Loucy (cell line): Measurements from ENCODE around the gene CTBP2.

Source experiments
- H2AFZ ChIP-seq: fragments of 200-600 bp; sonication (generic); 2 replicates; pipeline ENCODE4 v1.6.0; 2016; ENCODE audit warnings: antibody characterized with exemption, mild to moderate bottlenecking, low read length, moderate library complexity
- H3F3A ChIP-seq: fragments of 200-600 bp; 2 replicates; pipeline ENCODE4 v1.6.0; 2016; ENCODE audit warnings: antibody characterized with exemption, low read depth, mild to moderate bottlenecking
- H3K27me3 ChIP-seq: fragments of 200-600 bp; sonication (generic); 2 replicates; pipeline ENCODE4 v1.6.1; 2014; ENCODE audit warnings: low read length, mild to moderate bottlenecking; ENCODE audit not compliant: insufficient read depth, poor library complexity, severe bottlenecking
- H3K36me3 ChIP-seq: fragments of 200-600 bp; sonication (generic); 2 replicates; pipeline ENCODE4 v1.6.1; 2016; ENCODE audit warnings: low read length; ENCODE audit not compliant: insufficient read depth
- H3K4me1 ChIP-seq: fragments of 200-600 bp; sonication (generic); 2 replicates; pipeline ENCODE4 v1.5.1; 2014; ENCODE audit warnings: low read length, mild to moderate bottlenecking; ENCODE audit not compliant: insufficient read depth, poor library complexity, severe bottlenecking
- H3K4me2 ChIP-seq: fragments of 200-600 bp; sonication (generic); 2 replicates; pipeline ENCODE4 v1.6.0; 2014; ENCODE audit warnings: antibody characterized with exemption, low read length, low read depth, mild to moderate bottlenecking; ENCODE audit not compliant: poor library complexity, severe bottlenecking
- H3K4me3 ChIP-seq: fragments of 200-600 bp; sonication (generic); 2 replicates; pipeline ENCODE4 v1.5.1; 2014; ENCODE audit warnings: low read length, mild to moderate bottlenecking, mixed read lengths; ENCODE audit not compliant: poor library complexity, severe bottlenecking
- H3K79me2 ChIP-seq: fragments of 200-600 bp; sonication (generic); 2 replicates; pipeline ENCODE4 v1.6.1; 2014; ENCODE audit warnings: low read length; ENCODE audit not compliant: insufficient read depth
- H3K9ac ChIP-seq: fragments of 200-600 bp; sonication (generic); 2 replicates; pipeline ENCODE4 v1.6.0; 2014; ENCODE audit warnings: mild to moderate bottlenecking, low read depth, low read length, moderate library complexity; ENCODE audit not compliant: poor library complexity, severe bottlenecking
- H3K9me2 ChIP-seq: fragments of 200-600 bp; sonication (generic); replicated peaks from 2 replicates; pipeline ENCODE4 v1.6.1; 2016; ENCODE audit warnings: low read depth, low read length, mixed read lengths
- H3K9me3 ChIP-seq: fragments of 200-600 bp; sonication (generic); 2 replicates; pipeline ENCODE4 v1.6.1; 2014; ENCODE audit warnings: mild to moderate bottlenecking, antibody characterized with exemption, low read length, low read depth; ENCODE audit not compliant: insufficient read depth
- H4K20me1 ChIP-seq: fragments of 200-600 bp; sonication (generic); 2 replicates; pipeline ENCODE4 v1.6.0; 2014; ENCODE audit warnings: antibody characterized with exemption, low read length, mild to moderate bottlenecking; ENCODE audit not compliant: insufficient read depth, poor library complexity, severe bottlenecking
- EZH2phosphoT487 ChIP-seq: fragments of 200-600 bp; IDR thresholded peaks from 2 replicates; pipeline ENCODE4 v1.6.1; 2018; ENCODE audit warnings: antibody characterized with exemption, mild to moderate bottlenecking, moderate library complexity, borderline replicate concordance
- TF ChIP-seq, protein P1 (sequence below): fragments of 200-600 bp; sonication (generic); conservative IDR thresholded peaks from 2 replicates; pipeline ENCODE4 v1.5.1; 2014; ENCODE audit warnings: mild to moderate bottlenecking, antibody characterized with exemption, low read length

Gene CTBP2

DNA sequence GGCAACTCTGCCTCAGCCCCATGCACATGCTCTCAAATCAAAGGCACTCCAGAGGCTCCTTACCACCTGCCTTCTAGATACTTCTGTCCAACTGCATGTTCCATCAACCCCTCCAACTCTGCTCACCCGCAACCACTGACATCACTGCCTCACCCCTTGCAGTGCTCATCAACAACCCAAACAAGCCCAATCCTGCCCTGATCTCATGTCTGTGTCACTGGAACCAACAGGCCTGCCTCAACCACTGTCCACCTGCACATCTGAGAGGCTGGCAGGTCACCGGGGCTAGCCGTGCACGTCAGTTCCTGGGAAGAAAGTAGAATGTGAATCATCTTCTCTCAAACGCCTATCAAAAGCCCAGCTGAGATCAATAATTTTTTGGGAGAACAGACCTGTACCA lies 33.3 kb downstream of the CTBP2 start:
- Histone ChIP-seq H3K4me3 (no peak overlapping the region), H3K36me3 (no peaks in the 10 kb centered on the region), H3K4me2 (no peak overlapping the region), H3K79me2 (no peaks in the 10 kb centered on the region), H3K9ac (no peak overlapping the region), H3K9me2 (no peaks in the 10 kb centered on the region), H2AFZ (no peak overlapping the region), H3F3A (no peaks in the 10 kb centered on the region), H4K20me1 (no peaks in the 10 kb centered on the region), H3K9me3 (peaks cover 3% of the 10 kb centered on the region; the same call in 1 of the 2 replicates), H3K4me1 (no peaks in the 10 kb centered on the region), H3K27me3 (no peaks in the 10 kb centered on the region)
- TF ChIP-seq, protein P1, sequence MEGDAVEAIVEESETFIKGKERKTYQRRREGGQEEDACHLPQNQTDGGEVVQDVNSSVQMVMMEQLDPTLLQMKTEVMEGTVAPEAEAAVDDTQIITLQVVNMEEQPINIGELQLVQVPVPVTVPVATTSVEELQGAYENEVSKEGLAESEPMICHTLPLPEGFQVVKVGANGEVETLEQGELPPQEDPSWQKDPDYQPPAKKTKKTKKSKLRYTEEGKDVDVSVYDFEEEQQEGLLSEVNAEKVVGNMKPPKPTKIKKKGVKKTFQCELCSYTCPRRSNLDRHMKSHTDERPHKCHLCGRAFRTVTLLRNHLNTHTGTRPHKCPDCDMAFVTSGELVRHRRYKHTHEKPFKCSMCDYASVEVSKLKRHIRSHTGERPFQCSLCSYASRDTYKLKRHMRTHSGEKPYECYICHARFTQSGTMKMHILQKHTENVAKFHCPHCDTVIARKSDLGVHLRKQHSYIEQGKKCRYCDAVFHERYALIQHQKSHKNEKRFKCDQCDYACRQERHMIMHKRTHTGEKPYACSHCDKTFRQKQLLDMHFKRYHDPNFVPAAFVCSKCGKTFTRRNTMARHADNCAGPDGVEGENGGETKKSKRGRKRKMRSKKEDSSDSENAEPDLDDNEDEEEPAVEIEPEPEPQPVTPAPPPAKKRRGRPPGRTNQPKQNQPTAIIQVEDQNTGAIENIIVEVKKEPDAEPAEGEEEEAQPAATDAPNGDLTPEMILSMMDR = no peak
- TF ChIP-seq EZH2phosphoT487 = no peak

DNA sequence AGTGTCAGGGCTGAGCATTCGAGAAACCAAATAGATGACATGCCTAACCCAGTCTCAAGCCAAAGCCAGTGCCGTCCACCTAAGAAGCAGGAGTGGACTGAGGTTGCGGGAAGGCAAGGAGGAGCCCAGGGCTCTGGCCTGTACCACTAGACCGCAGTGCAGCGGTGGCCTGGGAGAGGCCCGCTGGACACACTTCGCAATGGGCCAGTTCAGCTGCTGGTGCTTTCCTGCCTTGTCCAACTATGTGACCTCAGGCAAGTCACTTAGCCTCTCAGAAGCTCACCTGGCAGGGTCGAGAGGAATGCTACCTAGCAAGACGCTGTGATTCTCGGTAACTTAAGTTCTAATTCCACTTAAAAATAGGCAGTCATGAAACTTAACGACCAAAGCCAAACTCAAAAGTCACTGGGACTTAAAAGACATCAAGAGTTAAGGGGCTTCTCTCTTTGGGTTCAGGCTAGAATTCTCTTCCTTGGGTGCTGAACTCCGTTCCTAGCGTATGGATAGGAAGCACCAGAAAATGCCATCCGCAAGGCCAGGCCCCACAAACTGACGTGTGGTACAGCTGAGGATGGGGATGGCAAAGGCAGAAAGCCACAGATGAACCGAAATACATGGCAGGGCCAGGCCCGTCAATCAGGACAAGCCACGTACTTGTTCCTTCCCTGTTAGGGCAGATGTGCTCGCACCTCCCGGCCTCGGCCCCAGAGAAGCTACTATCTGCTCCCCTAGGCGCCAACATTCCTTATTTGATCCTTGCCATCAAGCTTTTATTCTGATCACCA lies 34.2 kb downstream of the CTBP2 start:
- no peaks in the 10 kb centered on the region for H3K79me2 ChIP-seq
- no peak overlapping the region for H3K4me2 ChIP-seq
- H3K9me3 ChIP-seq = peaks cover 3% of the 10 kb centered on the region; the same call in 1 of the 2 replicates
- TF ChIP-seq EZH2phosphoT487 = no peak
- TF ChIP-seq, protein P1 = no peak
- H4K20me1 ChIP-seq = no peaks in the 10 kb centered on the region
- H3F3A ChIP-seq = no peaks in the 10 kb centered on the region
- H3K36me3 ChIP-seq = no peaks in the 10 kb centered on the region
- no peaks in the 10 kb centered on the region for H3K9me2 ChIP-seq
- H3K4me1 ChIP-seq = no peaks in the 10 kb centered on the region
- H3K4me3 ChIP-seq = no peak overlapping the region
- no peak overlapping the region for H3K9ac ChIP-seq
- H2AFZ ChIP-seq = no peak overlapping the region
- H3K27me3 ChIP-seq = no peaks in the 10 kb centered on the region

DNA sequence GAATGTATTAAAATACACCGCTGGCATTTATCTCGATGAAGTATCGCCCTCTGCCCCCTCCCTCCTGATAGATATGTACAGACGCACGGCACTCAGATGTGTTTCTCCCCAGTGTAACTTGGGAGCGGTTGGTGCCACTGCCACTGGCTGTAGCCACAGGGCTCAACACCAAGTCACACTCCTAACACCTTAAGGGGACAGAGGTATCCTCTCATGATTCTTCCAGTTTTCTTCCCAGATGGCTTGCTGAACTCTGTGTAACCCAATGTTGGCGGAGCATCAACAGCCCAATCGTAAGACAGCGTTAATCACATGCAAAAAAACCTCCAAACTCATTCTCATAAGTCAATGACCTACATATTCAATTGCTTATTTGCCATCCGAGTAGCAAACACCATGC lies 35.5 kb downstream of the CTBP2 start:
- Histone ChIP-seq H3F3A (no peaks in the 10 kb centered on the region), H3K9ac (no peak overlapping the region), H3K4me2 (no peak overlapping the region), H3K27me3 (no peaks in the 10 kb centered on the region), H4K20me1 (no peaks in the 10 kb centered on the region), H3K36me3 (no peaks in the 10 kb centered on the region), H3K4me1 (no peaks in the 10 kb centered on the region), H3K9me3 (no peaks in the 10 kb centered on the region; the same call in 1 of the 2 replicates), H3K9me2 (no peaks in the 10 kb centered on the region), H3K79me2 (no peaks in the 10 kb centered on the region), H2AFZ (no peak overlapping the region), H3K4me3 (no peak overlapping the region)
- TF ChIP-seq EZH2phosphoT487 = no peak
- TF ChIP-seq, protein P1 = no peak
